Body of pancreas (tissue), 4 donors: ENCODE measurements around the gene NHLRC1. TPM values are rescaled to one million over a fixed set of nuclear protein-coding genes. Genes with fewer than 3 reads are reported as not detected.

ENCODE experiments used
- ATAC-seq: fragments of 150-250 bp; one replicate; pipeline ENCODE4 v1.9.1; 2016
- DNase-seq, 4 donors: peaks; one replicate each; pipeline ENCODE4 v3.0.0-alpha.2; 2019
- H3K27ac ChIP-seq, 4 donors: fragments of 200-600 bp; sonication (generic); 1 replicate in 3 of 4; 2 replicates in 1 of 4; pipeline versions ENCODE4 v1.5.1 to v1.6.1; 2016 to 2019; ENCODE audit warnings: mild to moderate bottlenecking in 1 of 4, mixed read lengths in 1 of 4, moderate library complexity in 1 of 4
- H3K27me3 ChIP-seq, 2 donors: fragments of 200-600 bp; sonication (generic); one replicate each; pipeline ENCODE4 v1.6.0; 2016; ENCODE audit warnings: mild to moderate bottlenecking in 1 of 2
- H3K36me3 ChIP-seq, 2 donors: fragments of 200-600 bp; sonication (generic); replicated peaks in 1 of 2; 2 replicates each; pipeline ENCODE4 v1.5.1; 2016; ENCODE audit warnings: low read depth in 2 of 2; ENCODE audit not compliant: insufficient read depth in 1 of 2
- H3K4me1 ChIP-seq: fragments of 200-600 bp; sonication (generic); one replicate; pipeline ENCODE4 v1.6.0; 2016
- H3K4me3 ChIP-seq, 2 donors: fragments of 200-600 bp; sonication (generic); 1 replicate in 1 of 2; 2 replicates in 1 of 2; pipeline ENCODE4 v1.5.1; 2016 to 2019
- H3K9me3 ChIP-seq, 3 donors: fragments of 200-600 bp; sonication (generic); 1 replicate in 2 of 3; 2 replicates in 1 of 3; pipeline ENCODE4 v1.5.1; 2016
- POLR2A ChIP-seq, 3 donors: fragments of 450-650 bp; IDR thresholded peaks; one replicate each; pipeline ENCODE4 v1.6.1; 2016; ENCODE audit warnings: antibody characterized with exemption in 3 of 3, mild to moderate bottlenecking in 2 of 3
- WGBS, 2 donors: methylation state at CpG; one replicate each; pipeline ENCODE4 v1.1.5; 2017; 5-methylcytosine and 5-hydroxymethylcytosine counted together
- intact Hi-C: fragments of 100-400 bp; cut with DNase I; formaldehyde crosslinking; loops from one replicate; pipeline ENCODE4 v1.15.1; 2023
- total RNA-seq, 2 donors: library from RNA; depleted of rRNA; stranded (reverse); fragments of >200 nt; gene quantifications; one replicate each; pipeline ENCODE4 v1.1.0, GENCODE V29; 2016
- TF ChIP-seq, protein P1 (sequence below), 7 experiments: fragments of 450-650 bp in 4 of 7; fragments of 200-600 bp in 3 of 7; sonication (generic) in 3 of 7; IDR thresholded peaks; one replicate each; pipeline ENCODE4 v1.5.1; 2016 to 2019; ENCODE audit warnings: antibody characterized with exemption in 7 of 7

The NHLRC1 gene
- total RNA-seq, 2 donors from 2014 or later: 1.3 to 1.8 TPM

DNA sequence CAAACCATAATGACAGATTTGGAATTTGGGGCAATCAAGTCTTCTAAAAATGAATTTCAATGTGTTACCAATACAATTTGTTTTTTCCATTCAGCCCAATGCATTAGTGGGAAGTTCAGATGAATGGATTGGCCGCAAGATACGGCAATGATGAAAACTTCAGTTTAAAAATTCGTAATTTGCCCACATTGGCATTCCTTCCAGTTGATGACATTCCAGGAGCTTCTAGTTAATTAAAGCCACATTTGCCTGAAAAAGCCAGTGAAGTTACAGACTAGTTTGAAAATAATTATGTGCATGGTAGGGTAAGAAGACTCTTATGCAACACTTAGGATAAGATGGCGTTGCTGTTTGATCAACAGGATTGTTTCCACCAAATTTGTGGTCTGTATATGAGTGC, 46.2 kb downstream of the NHLRC1 start:
- H3K27me3 ChIP-seq: no peaks in the 10 kb centered on the region
- no peak overlapping the region for H3K27ac ChIP-seq
- no peak for TF ChIP-seq POLR2A (IDR thresholded peaks at IDR 0.05)
- TF ChIP-seq, protein P1, sequence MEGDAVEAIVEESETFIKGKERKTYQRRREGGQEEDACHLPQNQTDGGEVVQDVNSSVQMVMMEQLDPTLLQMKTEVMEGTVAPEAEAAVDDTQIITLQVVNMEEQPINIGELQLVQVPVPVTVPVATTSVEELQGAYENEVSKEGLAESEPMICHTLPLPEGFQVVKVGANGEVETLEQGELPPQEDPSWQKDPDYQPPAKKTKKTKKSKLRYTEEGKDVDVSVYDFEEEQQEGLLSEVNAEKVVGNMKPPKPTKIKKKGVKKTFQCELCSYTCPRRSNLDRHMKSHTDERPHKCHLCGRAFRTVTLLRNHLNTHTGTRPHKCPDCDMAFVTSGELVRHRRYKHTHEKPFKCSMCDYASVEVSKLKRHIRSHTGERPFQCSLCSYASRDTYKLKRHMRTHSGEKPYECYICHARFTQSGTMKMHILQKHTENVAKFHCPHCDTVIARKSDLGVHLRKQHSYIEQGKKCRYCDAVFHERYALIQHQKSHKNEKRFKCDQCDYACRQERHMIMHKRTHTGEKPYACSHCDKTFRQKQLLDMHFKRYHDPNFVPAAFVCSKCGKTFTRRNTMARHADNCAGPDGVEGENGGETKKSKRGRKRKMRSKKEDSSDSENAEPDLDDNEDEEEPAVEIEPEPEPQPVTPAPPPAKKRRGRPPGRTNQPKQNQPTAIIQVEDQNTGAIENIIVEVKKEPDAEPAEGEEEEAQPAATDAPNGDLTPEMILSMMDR (IDR thresholded peaks at IDR 0.05): no peak
- DNase-seq: no peak
- 91 to 93% methylated on average over 4 of the region's 4 CpGs for WGBS, 2 donors
- peaks cover 0 to 4% (median 0%) of the 10 kb centered on the region in 3 donors for H3K9me3 ChIP-seq
- H3K36me3 ChIP-seq: no peaks in the 10 kb centered on the region
- intact Hi-C loops: no loop called here
- no peak for ATAC-seq
- H3K4me1 ChIP-seq: no peaks in the 10 kb centered on the region
- H3K4me3 ChIP-seq: no peak overlapping the region

DNA sequence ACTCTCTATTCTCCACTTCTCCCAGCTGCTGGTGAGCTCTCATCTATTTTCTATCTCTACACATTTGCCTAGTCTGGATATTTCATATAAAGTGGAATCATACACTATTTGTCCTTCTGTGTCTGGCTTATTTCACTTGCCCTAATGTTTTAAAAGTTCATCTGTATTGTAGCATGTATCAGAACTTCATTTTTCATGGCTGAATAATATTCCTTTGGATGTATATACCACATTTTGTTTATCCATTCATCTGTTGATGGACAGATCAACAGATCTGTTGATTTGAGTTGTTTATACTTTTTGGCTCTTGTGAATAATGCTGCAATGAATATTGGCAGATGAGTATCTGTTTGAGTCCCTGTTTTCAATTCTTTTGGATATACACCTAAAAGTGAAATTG, 49.6 kb downstream of the NHLRC1 start:
- Histone ChIP-seq H3K4me1 (no peaks in the 10 kb centered on the region), H3K36me3 (no peaks in the 10 kb centered on the region), H3K27me3 (no peaks in the 10 kb centered on the region), H3K27ac (no peak overlapping the region), H3K4me3 (no peak overlapping the region), H3K9me3 (peaks cover 0 to 4% (median 0%) of the 10 kb centered on the region in 3 donors)
- ATAC-seq (no peak), DNase-seq (no peak)
- TF ChIP-seq, protein P1 (IDR thresholded peaks at IDR 0.05): no peak
- TF ChIP-seq POLR2A (IDR thresholded peaks at IDR 0.05): no peak
- intact Hi-C loops: no loop called here

DNA sequence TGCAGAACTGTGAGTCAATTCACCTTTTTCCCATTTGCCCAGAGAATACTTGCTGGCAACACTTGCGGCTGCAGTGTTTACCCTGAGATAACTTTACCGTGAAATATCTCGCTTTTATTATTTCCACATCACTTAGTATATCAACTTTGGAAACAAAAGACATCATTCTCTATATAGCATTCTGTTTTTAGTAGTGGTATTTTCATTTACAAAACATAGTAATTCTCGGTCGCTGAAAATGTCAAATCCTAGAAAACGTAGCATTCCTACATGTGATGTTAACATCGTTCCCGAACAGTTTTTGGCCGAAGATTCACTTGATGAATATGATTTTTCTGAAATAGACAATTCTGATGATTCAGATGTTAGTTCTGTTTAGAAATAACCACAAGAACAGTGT, 52.0 kb downstream of the NHLRC1 start:
- Histone ChIP-seq H3K4me3 (no peak overlapping the region), H3K27ac (no peak overlapping the region), H3K27me3 (no peaks in the 10 kb centered on the region), H3K36me3 (no peaks in the 10 kb centered on the region), H3K9me3 (peaks cover 0 to 4% (median 0%) of the 10 kb centered on the region in 3 donors), H3K4me1 (no peaks in the 10 kb centered on the region)
- DNase-seq: no peak
- intact Hi-C loops: no loop called here
- no peak for ATAC-seq
- TF ChIP-seq, protein P1 (IDR thresholded peaks at IDR 0.05): no peak
- TF ChIP-seq POLR2A (IDR thresholded peaks at IDR 0.05): no peak
- 74 to 75% methylated on average over 9 of the region's 9 CpGs for WGBS, 2 donors

Other genes starting within 250 kb of the NHLRC1 start
- 10 to 100 TPM; 13.2 to 17.1 TPM for gene KIF13A, start 135.0 kb downstream of the NHLRC1 start, total RNA-seq
- gene TPMT, start 32.4 kb upstream of the NHLRC1 start, total RNA-seq: 1 to 10 TPM; 4.6 to 8.0 TPM
- gene KDM1B, start 32.7 kb upstream of the NHLRC1 start, total RNA-seq: 10 to 100 TPM in 1 of 2 donors, 1 to 10 TPM in 1; 4.6 to 12.7 TPM
- 10 to 100 TPM; 67.2 to 72.9 TPM for gene DEK, start 141.9 kb upstream of the NHLRC1 start, total RNA-seq